ENCODE measurements around the gene TRIM33. TPM values are rescaled to one million over a fixed set of nuclear protein-coding genes. Genes with fewer than 3 reads are reported as not detected.

The TRIM33 gene
- total and polyA plus RNA-seq, 2 donors (not counting 3 experiments of a cell fraction or from before 2014, with no cell fraction given) = 10.3 to 29.1 TPM

- Histone ChIP-seq H3K27ac (ENCODE audit: insufficient read depth, low read depth, low read length) (no peak overlapping the region), H3K4me3 (replicated peaks in 1 of 3; ENCODE audit: insufficient read depth in 1 of 3, low read depth in 1 of 3, low read length in 3 of 3) (no peak overlapping the region), H3K9me1 (replicated peaks; ENCODE audit: control insufficient read depth, extremely low read depth, insufficient read depth, low read length) (no peaks in the 10 kb centered on the region), H3K9me3 (replicated peaks; ENCODE audit: control insufficient read depth, insufficient read depth, low read length) (no peaks in the 10 kb centered on the region), H3K36me3 (ENCODE audit: control insufficient read depth in 2 of 2, extremely low read depth in 1 of 2, insufficient read depth in 2 of 2, low read length in 2 of 2) (no peaks in the 10 kb centered on the region), H4K20me1 (replicated peaks; ENCODE audit: control insufficient read depth, extremely low read depth, insufficient read depth, low read length) (peaks cover 14% of the 10 kb centered on the region), H3K4me2 (ENCODE audit: insufficient read depth, low read length) (no peak overlapping the region), H3K4me1 (ENCODE audit: control insufficient read depth, extremely low read depth, insufficient read depth, low read length) (no peaks in the 10 kb centered on the region), H3K27me3 (ENCODE audit: control insufficient read depth in 2 of 2, insufficient read depth in 2 of 2, low read length in 2 of 2) (no peaks in the 10 kb centered on the region), H3K79me2 (ENCODE audit: control insufficient read depth, insufficient read depth, low read length) (peaks cover 86% of the 10 kb centered on the region), H3K9ac (replicated peaks; ENCODE audit: extremely low read depth, insufficient read depth, low read length) (no peak overlapping the region), H2AFZ (ENCODE audit: low read depth, low read length) (no peak overlapping the region)
- TF ChIP-seq POLR2A (IDR thresholded peaks at IDR 0.05; ENCODE audit: low read depth, low read length) (no peak), MYC (IDR thresholded peaks at IDR 0.05; ENCODE audit: low read depth, low read length) (no peak), GATA2 (IDR thresholded peaks at IDR 0.05; ENCODE audit: insufficient read depth, insufficient read length, low read depth, low read length) (no peak), FOS (IDR thresholded peaks at IDR 0.05; ENCODE audit: borderline replicate concordance, insufficient read depth, low read length) (no peak), EZH2 (IDR thresholded peaks at IDR 0.05; ENCODE audit: borderline replicate concordance, low read depth, low read length, severe bottlenecking) (no peak), MAX (IDR thresholded peaks at IDR 0.05; ENCODE audit: insufficient read depth, insufficient read length) (no peak), JUN (IDR thresholded peaks at IDR 0.05; ENCODE audit: borderline replicate concordance, insufficient read depth, insufficient read length, low read depth) (no peak), POLR2AphosphoS5 (IDR thresholded peaks at IDR 0.05; ENCODE audit: insufficient read depth, low read depth, low read length) (no peak)
- TF ChIP-seq, protein P1, sequence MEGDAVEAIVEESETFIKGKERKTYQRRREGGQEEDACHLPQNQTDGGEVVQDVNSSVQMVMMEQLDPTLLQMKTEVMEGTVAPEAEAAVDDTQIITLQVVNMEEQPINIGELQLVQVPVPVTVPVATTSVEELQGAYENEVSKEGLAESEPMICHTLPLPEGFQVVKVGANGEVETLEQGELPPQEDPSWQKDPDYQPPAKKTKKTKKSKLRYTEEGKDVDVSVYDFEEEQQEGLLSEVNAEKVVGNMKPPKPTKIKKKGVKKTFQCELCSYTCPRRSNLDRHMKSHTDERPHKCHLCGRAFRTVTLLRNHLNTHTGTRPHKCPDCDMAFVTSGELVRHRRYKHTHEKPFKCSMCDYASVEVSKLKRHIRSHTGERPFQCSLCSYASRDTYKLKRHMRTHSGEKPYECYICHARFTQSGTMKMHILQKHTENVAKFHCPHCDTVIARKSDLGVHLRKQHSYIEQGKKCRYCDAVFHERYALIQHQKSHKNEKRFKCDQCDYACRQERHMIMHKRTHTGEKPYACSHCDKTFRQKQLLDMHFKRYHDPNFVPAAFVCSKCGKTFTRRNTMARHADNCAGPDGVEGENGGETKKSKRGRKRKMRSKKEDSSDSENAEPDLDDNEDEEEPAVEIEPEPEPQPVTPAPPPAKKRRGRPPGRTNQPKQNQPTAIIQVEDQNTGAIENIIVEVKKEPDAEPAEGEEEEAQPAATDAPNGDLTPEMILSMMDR (IDR thresholded peaks at IDR 0.05; ENCODE audit: extremely low read depth in 1 of 2, insufficient read depth in 1 of 2, low read depth in 1 of 2, low read length in 2 of 2) = no peak
- no peak for FAIRE-seq
- intact Hi-C loops (cut with micrococcal nuclease) (no loop called here), dilution Hi-C loops (cut with MboI; ENCODE audit: extremely low pct_ligation_motif_present, low sequenced_read_pairs) (no loop called here)
- CTCF ChIA-PET = no interaction called here
- POLR2A ChIA-PET = no interaction called here
- no peak for DNase-seq (ENCODE audit: low read depth, low spot score)
- BruUV-seq (replicated peaks) = no TSS peak
Measured at GRCh38 chr1:114488739-114489138, 22.3 kb downstream of the TRIM33 start.

All from endothelial cell of umbilical vein (primary cell).